T-helper 9 cell (primary cell): ENCODE measurements around the gene TRIM17.

Experiments
- DNase-seq: peaks from one replicate; pipeline ENCODE4 v3.0.0-alpha.2; 2020
- total RNA-seq, 2 donors: gene quantifications; one replicate each; lab custom pipeline; 2026; lab: John Stamatoyannopoulos, UW

Gene TRIM17
- 0 to 1.3 reads per million in 2 donors for total RNA-seq

GRCh38 chr1:228416217-228416933 lies at the start of gene TRIM17:
TSS of gene TRIM17 (minus strand) at chr1:228416861. CDS start at chr1:228415072, 1,789 bp downstream.
- DNase-seq = peak; percentile 31

GRCh38 chr1:228465571-228466146 lies 49.0 kb upstream of the TRIM17 start:
- no peak for DNase-seq

GRCh38 chr1:228465141-228465540 lies 48.5 kb upstream of the TRIM17 start:
- no peak for DNase-seq

- peak; percentile 80 for DNase-seq
These were observed 47.9 kb upstream of the TRIM17 start for GRCh38 chr1:228464487-228464983.

GRCh38 chr1:228463559-228464455 lies 47.1 kb upstream of the TRIM17 start:
- no peak for DNase-seq

GRCh38 chr1:228463009-228463558 lies 46.4 kb upstream of the TRIM17 start:
- DNase-seq = no peak

GRCh38 chr1:228462560-228462959 lies 45.9 kb upstream of the TRIM17 start:
- DNase-seq = no peak

- DNase-seq = no peak
These were observed 44.2 kb upstream of the TRIM17 start for GRCh38 chr1:228460821-228461220.

- no peak for DNase-seq
These were observed 42.7 kb upstream of the TRIM17 start for GRCh38 chr1:228459091-228459993.

- DNase-seq = peak; percentile 69
These were observed 40.9 kb upstream of the TRIM17 start for GRCh38 chr1:228457396-228458176.

- DNase-seq = no peak
These were observed 40.3 kb upstream of the TRIM17 start for GRCh38 chr1:228457017-228457395.

GRCh38 chr1:228456252-228457016 lies 39.8 kb upstream of the TRIM17 start:
- no peak for DNase-seq

GRCh38 chr1:228455715-228456114 lies 39.1 kb upstream of the TRIM17 start:
- no peak for DNase-seq

- no peak for DNase-seq
These were observed 37.6 kb upstream of the TRIM17 start for GRCh38 chr1:228454238-228454637.

- DNase-seq = no peak
These were observed 37.0 kb upstream of the TRIM17 start for GRCh38 chr1:228453614-228454013.

- DNase-seq = no peak
These were observed 36.4 kb upstream of the TRIM17 start for GRCh38 chr1:228453022-228453560.

- DNase-seq = no peak
These were observed 35.7 kb upstream of the TRIM17 start for GRCh38 chr1:228452194-228453021.

- DNase-seq = no peak
These were observed 33.5 kb upstream of the TRIM17 start for GRCh38 chr1:228450200-228450599.

- DNase-seq = no peak
These were observed 31.7 kb upstream of the TRIM17 start for GRCh38 chr1:228448372-228448771.
